HG03196 (cell line): ENCODE measurements around the gene ZBTB26.
"Not testable (repeated sequence)": the region's sequence is repeated elsewhere in the genome, so short reads cannot be mapped to it uniquely, and the experiment has no call there.

Experiments used
- ATAC-seq: cut with Tn5 transposase; IDR thresholded peaks from one replicate; pipeline ENCODE4 v1.9.1; 2021; ENCODE audit not compliant: unreplicated experiment

The ZBTB26 gene

GRCh38 chr9:122929796-122930354, 1.4 kb downstream of the ZBTB26 start:
- ATAC-seq = no peak

GRCh38 chr9:122923947-122924346, 7.4 kb downstream of the ZBTB26 start:
- ATAC-seq = no peak

- no peak for ATAC-seq
Observed at GRCh38 chr9:122922713-122923112, 8.6 kb downstream of the ZBTB26 start.

DNA sequence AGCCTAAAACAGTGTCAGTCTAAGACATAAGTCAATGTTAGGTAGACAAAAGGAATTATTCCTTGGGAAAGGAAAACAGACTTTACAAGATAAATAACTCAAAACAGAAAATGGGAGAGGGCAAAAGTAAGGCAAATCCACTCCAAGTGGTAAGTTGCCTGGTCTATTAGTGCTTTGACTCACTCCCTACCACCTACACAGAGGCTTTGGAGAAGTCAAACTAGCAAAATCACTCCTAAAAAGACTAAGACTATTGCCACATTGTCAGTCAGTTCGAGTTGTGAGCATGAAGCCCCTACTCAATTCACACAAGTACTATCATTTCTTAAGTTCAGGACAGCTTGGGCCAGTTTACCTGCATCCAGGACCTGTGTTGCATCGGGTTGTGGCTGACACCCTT, 13.0 kb downstream of the ZBTB26 start:
- ATAC-seq = no peak

DNA sequence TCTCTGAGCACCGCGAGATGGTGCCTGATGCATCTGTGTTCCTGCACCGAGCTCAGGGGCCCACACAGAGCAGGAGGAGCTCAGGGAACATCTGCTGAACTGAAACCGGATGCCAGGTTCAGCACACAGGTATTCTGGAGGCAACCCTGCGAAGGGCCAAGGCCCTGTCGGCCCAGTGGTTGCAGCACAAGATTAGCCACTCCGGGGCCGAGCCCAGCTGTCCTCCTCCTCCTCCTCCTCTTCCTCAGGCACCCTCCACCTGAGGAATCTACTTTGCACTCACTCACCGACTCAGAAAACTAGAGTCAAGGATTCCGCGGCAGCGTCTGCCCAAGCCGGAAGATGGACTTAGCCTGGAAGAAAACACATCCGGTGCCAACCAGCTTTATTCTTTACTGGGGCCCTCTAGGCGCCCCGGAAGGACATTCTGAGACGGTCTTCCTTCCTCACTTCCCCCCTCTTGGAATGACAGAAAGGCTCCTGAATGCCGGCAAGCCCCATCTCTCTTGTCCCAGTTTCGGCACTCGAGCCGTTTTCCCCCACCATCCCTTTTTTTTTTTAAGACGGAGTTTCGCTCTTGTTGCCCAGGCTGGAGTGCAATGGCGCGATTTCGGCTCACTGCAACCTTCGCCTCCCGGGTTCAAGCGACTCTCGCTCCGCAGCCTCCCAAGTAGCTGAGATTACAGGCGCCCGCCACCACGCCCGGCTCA, 18.2 kb downstream of the ZBTB26 start, which contains the start of gene ZBTB6:
ZBTB6 (minus strand) TSS at position 360 of the 710 bp plus-strand sequence. CDS start 1,251 bp downstream, outside the sequence.
- peak; percentile 96 for ATAC-seq

- no peak for ATAC-seq
Observed at GRCh38 chr9:122912671-122912963, 18.7 kb downstream of the ZBTB26 start.

DNA sequence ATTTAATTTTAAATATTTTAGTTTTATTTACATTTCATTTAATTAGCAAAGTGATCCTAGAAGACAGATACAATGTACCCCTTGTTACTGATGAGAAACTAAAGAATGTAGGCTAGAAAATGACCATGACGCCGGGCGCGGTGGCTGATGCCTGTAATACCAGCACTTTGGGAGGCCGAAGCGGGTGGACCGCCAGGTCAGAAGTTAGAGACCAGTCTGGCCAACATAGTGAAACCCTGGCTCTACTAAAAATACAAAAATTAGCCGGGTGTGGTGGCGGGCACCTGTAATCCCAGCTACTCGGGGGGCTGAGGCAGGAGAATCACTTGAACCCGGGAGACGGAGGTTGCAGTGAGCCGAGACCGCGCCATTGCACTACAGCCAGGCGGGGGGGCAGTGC, 25.2 kb downstream of the ZBTB26 start:
- ATAC-seq = not testable (repeated sequence)

DNA sequence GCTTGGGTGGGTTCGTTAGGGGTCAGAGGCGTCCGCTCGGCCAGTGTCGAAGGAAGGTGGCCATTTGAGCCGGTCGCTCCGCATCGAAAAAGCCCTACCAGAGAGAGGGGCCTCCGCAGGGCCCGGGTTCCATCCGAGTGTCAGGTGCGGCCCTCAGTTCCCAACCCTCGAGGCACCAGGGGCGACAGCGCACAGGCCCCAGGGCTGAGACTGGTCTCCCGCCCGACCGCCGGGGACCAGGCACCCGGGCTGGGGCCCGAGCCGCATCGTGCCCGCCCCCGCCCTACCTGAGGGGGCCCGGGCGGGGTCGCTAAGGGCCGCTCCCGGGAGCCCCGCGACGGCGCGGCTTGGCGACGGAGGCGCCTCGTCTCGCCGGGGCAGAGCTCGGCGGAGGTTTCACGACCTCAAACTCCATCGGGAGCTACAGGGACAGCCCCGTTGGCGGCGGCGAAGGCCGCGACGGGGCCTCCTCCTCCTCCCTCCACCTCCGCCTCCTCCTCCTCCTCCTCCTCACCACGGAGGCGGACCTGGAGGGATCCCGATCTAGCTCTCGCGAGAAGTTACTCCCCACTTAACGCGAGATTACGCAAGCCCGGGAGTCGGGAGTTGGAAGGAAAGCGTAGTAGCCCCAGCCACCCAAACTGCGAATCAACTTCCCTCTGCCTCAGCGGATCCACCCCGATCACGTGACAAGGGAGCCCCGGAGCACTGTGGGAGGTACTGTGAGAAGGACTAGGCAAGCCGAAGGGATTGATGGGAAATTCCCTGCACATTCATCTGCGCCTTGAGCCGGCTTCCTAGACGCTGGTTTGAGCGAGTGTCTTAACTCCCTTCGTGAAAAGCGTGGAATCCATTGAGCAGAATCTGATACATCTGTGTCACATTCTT, 26.2 kb downstream of the ZBTB26 start, which contains the start of gene RC3H2:
RC3H2 (minus strand) TSS at position 537 of the 888 bp plus-strand sequence. CDS start 7,850 bp downstream, outside the sequence.
- ATAC-seq = peak; percentile 80

- peak; percentile 23 for ATAC-seq
Observed at GRCh38 chr9:122904466-122904822, 26.9 kb downstream of the ZBTB26 start.

GRCh38 chr9:122900791-122901190, 30.5 kb downstream of the ZBTB26 start:
- no peak for ATAC-seq

DNA sequence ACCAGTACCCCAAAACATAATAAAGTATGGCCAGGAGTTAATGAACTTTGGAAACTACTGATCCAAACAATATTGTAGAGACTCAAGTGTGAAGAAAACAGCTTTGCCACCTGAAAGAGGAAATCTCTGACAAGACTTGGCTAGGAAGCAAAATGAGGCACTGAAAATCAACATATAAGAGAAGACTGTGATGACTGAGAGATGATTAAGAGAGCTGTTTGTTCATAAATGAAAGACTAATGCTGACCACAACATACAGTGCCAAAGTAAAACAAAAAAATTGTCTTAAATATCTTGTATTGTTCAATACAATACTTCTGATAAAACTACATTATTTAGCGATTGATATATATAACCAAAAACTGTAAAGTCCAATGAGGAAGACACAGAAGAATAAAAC, 33.3 kb downstream of the ZBTB26 start:
- no peak for ATAC-seq

DNA sequence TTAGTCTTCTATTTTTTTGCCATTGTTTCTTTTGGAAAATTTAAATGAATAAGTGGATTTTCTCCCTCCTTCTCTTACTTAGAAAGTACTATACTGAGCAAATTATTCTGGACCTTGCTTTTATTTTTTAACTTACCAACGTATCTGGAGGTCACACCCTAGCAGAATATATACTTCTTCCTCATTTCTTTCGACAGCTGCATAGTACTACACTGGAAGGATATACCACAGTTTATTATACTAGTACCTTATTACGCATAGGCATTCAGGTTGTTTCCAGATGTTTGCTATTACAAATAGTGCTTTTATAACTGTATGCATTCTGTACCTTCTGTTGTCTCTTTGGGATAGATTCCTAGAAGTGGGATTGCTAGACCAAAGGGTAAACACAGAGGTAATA, 42.8 kb downstream of the ZBTB26 start:
- ATAC-seq = no peak

DNA sequence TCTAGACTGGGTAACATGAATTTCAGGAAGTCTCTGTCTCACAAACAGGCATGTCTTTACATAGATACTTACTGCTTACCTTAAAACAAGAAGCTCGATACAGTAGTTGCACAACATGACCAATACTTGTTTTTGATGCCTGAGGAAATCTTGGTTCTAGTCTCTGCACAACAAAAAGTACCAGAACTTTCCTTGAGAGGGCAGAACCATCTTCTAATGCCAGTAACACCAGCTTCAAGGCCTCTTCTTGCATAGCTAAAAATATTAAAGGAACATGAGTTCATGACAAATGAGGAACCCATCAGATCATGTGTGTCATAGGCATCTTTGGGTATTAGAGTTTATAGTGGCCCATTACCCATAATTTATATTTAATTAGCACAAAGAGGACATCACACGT, 48.2 kb downstream of the ZBTB26 start:
- no peak for ATAC-seq

GRCh38 chr9:122879443-122879842, 51.9 kb downstream of the ZBTB26 start:
- ATAC-seq = no peak

GRCh38 chr9:122875523-122875922, 55.8 kb downstream of the ZBTB26 start:
- no peak for ATAC-seq

- not testable (repeated sequence) for ATAC-seq
Observed at GRCh38 chr9:122867276-122867675, 64.0 kb downstream of the ZBTB26 start.

DNA sequence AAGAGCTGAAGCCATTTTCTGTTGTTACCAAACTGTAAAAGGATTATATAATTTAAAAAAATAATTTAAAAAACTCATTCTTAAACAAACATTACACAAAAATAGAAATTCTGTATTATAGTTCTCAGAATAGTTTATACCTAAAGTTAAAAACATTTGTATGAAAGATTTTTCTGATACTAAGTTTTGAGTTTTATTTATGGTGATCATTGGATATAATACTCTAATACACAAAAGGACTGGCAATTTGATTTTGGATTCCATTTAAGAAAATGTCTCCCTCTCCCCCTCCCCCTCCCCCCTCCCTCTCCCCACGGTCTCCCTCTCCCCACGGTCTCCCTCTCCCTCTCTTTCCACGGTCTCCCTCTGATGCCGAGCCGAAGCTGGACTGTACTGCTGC, 65.2 kb downstream of the ZBTB26 start:
- ATAC-seq = no peak
